HEK293T (cell line): ENCODE results near the gene EPS8L3.

ENCODE experiments used
- CTCF ChIA-PET: fragments of 350-600 bp; formaldehyde crosslinking; extraction: SDS; loops from one replicate; lab custom pipeline; 2021; ENCODE audit warnings: antibody characterized with exemption, inconsistent platforms; lab: Yijun Ruan, JAX
- POLR2A ChIA-PET: fragments of 350-600 bp; formaldehyde crosslinking; extraction: SDS; loops from one replicate; lab custom pipeline; 2020; ENCODE audit warnings: antibody characterized with exemption, inconsistent platforms; lab: Yijun Ruan, JAX
- DNase-seq: peaks from one replicate; pipeline ENCODE4 v3.0.0; 2012; ENCODE audit warnings: mixed read lengths; ENCODE audit errors: extremely low spot score
- ARNT ChIP-seq: fragments of 450-650 bp; IDR thresholded peaks from 2 replicates; pipeline ENCODE4 v1.6.1; 2017; ENCODE audit warnings: mild to moderate bottlenecking
- BHLHE40 ChIP-seq: fragments of 450-650 bp; IDR thresholded peaks from 2 replicates; pipeline ENCODE4 v1.6.1; 2016; ENCODE audit warnings: mild to moderate bottlenecking, moderate library complexity, borderline replicate concordance
- CTBP1 ChIP-seq: fragments of 450-650 bp; IDR thresholded peaks from 2 replicates; pipeline ENCODE4 v1.6.1; 2016; ENCODE audit warnings: borderline replicate concordance
- ELF4 ChIP-seq: fragments of 450-650 bp; IDR thresholded peaks from 2 replicates; pipeline ENCODE4 v1.6.1; 2017; ENCODE audit warnings: antibody characterized with exemption
- FOXA1 ChIP-seq: fragments of 450-650 bp; IDR thresholded peaks from 2 replicates; pipeline ENCODE4 v1.6.1; 2016; ENCODE audit warnings: mild to moderate bottlenecking
- FOXK2 ChIP-seq: fragments of 450-650 bp; IDR thresholded peaks from 2 replicates; pipeline ENCODE4 v1.6.1; 2016; ENCODE audit warnings: mild to moderate bottlenecking
- FOXM1 ChIP-seq: fragments of 450-650 bp; IDR thresholded peaks from 2 replicates; pipeline ENCODE4 v1.6.1; 2017; ENCODE audit warnings: mild to moderate bottlenecking, borderline replicate concordance
- HDGF ChIP-seq: fragments of 450-650 bp; IDR thresholded peaks from 2 replicates; pipeline ENCODE4 v1.6.1; 2017; ENCODE audit warnings: antibody characterized with exemption, borderline replicate concordance
- L3MBTL2 ChIP-seq: fragments of 450-650 bp; conservative IDR thresholded peaks from 2 replicates; pipeline ENCODE4 v1.6.1; 2016; ENCODE audit warnings: mild to moderate bottlenecking
- LEF1 ChIP-seq: fragments of 450-650 bp; IDR thresholded peaks from 2 replicates; pipeline ENCODE4 v1.6.1; 2017; ENCODE audit warnings: mild to moderate bottlenecking, borderline replicate concordance
- NFRKB ChIP-seq: fragments of 450-650 bp; IDR thresholded peaks from 2 replicates; pipeline ENCODE4 v1.6.1; 2016; ENCODE audit warnings: mild to moderate bottlenecking, moderate library complexity
- PKNOX1 ChIP-seq: fragments of 450-650 bp; IDR thresholded peaks from 2 replicates; pipeline ENCODE4 v1.6.1; 2016
- SP1 ChIP-seq: fragments of 450-650 bp; IDR thresholded peaks from 2 replicates; pipeline ENCODE4 v1.6.1; 2017
- SUZ12 ChIP-seq: fragments of 450-650 bp; IDR thresholded peaks from 2 replicates; pipeline ENCODE4 v1.6.1; 2016; ENCODE audit warnings: mild to moderate bottlenecking
- TARDBP ChIP-seq: fragments of 450-650 bp; IDR thresholded peaks from 2 replicates; pipeline ENCODE4 v1.6.1; 2016
- ZNF384 ChIP-seq: fragments of 450-650 bp; IDR thresholded peaks from 2 replicates; pipeline ENCODE4 v1.6.1; 2016

Gene EPS8L3

GRCh38 chr1:109777980-109778625, 14.4 kb upstream of the EPS8L3 start:
- POLR2A ChIA-PET, result interaction anchor here (6.5 kb wide), 1 partner anchor 205 kb away, joined by 39 read pairs; the partner anchor contains the start of gene AHCYL1
- CTCF ChIA-PET, result interaction anchor here (0.6 to 7.0 kb wide), 8 partner anchors 12 to 718 kb away, joined by 3 to 139 read pairs (median 5); partner anchors contain the start of gene AHCYL1
- no peak for DNase-seq
- TF ChIP-seq PKNOX1, result no peak
- TF ChIP-seq ARNT, result no peak
- TF ChIP-seq HDGF, result no peak
- TF ChIP-seq L3MBTL2, result no peak
- TF ChIP-seq ZNF384, result no peak
- TF ChIP-seq LEF1, result no peak
- TF ChIP-seq SP1, result no peak
- TF ChIP-seq FOXM1, result no peak
- no peak for TF ChIP-seq CTBP1
- TF ChIP-seq NFRKB, result no peak
- TF ChIP-seq FOXK2, result no peak

- POLR2A ChIA-PET, result interaction anchor here (6.5 kb wide), 1 partner anchor 206 kb away, joined by 39 read pairs; the partner anchor contains the start of gene AHCYL1
- CTCF ChIA-PET, result interaction anchor here (0.6 to 8.9 kb wide), 18 partner anchors 8 to 719 kb away, joined by 3 to 139 read pairs (median 4); partner anchors contain the start of genes AHCYL1, AMPD2 and GNAT2
- no peak for DNase-seq
- no peak for TF ChIP-seq ZNF384
- TF ChIP-seq HDGF, result no peak
- no peak for TF ChIP-seq L3MBTL2
- TF ChIP-seq SP1, result no peak
- no peak for TF ChIP-seq LEF1
- TF ChIP-seq PKNOX1, result no peak
- no peak for TF ChIP-seq FOXA1
These were observed 13.7 kb upstream of the EPS8L3 start for GRCh38 chr1:109777436-109777835.

DNA sequence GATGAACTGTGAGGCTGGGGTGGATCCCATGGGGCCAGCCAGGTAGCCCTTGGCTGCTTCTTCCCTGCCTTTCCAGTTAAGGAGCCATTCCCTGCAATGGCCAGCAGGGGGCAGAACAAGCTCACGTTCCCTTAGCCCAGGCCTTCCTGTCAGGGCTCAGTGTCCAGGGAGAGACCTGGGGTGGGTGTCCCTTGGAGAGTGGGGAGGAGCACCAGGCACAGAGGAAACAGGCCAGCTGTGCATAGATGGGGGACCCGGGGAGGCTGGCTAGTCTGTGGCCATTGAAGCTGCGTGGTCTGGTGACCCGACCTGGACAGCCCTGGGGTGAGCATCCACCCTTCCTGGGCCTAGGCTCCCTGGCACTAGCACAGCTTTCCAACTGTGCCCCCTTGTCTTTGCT, 13.2 kb upstream of the EPS8L3 start:
- TF ChIP-seq L3MBTL2 (no peak), ZNF384 (no peak)
- DNase-seq, result peak; percentile 89
- CTCF ChIA-PET, result interaction anchor here (0.6 to 8.9 kb wide), 21 partner anchors 9 to 719 kb away, joined by 3 to 139 read pairs (median 4); partner anchors contain the start of genes AHCYL1, AMPD2 and GNAT2
- POLR2A ChIA-PET, result interaction anchor here (1.4 to 6.5 kb wide), 2 partner anchors 206 to 228 kb away, joined by 3 to 39 read pairs; partner anchors contain the start of genes AHCYL1 and GNAI3

DNA sequence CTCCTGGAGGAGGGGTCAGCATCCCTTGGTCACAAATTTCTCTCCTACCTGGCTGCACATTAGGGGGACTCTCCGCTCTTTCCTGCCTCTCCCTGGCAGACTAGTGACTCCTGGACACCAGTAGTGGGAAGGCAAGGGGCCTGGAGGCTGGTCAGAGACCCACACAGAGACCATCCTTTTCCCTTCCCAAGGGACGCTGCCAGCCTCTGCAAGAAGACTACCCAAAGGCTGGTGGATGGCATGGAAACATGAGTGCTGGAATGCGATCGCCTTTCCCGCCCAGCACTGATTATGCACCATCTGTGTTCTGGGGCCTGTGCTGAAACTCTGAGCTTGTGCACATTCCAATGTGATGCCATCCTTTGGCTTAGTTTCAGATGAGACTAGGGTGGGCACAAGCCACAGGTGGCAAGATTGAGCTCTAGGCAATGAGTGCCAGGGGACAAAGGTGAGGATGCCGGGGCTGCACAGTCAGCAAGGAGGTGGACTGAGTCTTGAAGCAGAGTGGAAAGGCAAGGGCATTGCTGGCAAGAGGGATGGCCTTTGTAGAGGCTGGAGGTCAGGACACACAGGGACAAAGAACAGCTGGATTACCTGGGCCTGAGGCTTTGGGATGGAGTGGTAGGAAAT, 12.6 kb upstream of the EPS8L3 start:
- no peak for DNase-seq
- POLR2A ChIA-PET, result interaction anchor here (1.4 to 6.5 kb wide), 2 partner anchors 207 to 228 kb away, joined by 3 to 39 read pairs; partner anchors contain the start of genes AHCYL1 and GNAI3
- CTCF ChIA-PET, result interaction anchor here (0.6 to 8.9 kb wide), 17 partner anchors 9 to 720 kb away, joined by 3 to 139 read pairs (median 5); partner anchors contain the start of gene AHCYL1

DNA sequence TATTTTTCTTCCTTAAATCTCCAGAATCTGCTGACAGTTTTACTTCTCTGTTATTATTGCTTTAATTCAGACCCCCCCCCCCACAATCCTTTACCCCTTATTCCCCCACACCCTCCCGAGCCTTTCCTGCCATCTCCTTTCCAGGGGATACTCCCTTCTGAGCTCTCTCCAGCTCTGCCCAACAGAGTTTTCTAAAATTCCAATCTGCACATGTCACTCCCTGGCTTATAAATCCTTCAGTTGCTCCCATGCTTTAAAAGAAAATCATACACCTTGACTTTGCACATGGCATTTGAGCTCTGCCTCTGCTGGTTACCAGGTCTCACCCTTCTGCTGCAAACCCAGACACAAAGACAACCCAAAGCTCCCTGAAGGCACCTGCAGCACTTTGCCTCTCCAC, 11.7 kb upstream of the EPS8L3 start:
- ChIA-PET POLR2A (interaction anchor here (1.4 to 6.5 kb wide), 2 partner anchors 208 to 227 kb away, joined by 3 to 39 read pairs; partner anchors contain the start of genes AHCYL1 and GNAI3), CTCF (interaction anchor here (0.7 to 8.9 kb wide), 7 partner anchors 10 to 249 kb away, joined by 3 to 139 read pairs (median 7); partner anchors contain the start of gene AHCYL1)
- no peak for DNase-seq
- no peak for TF ChIP-seq HDGF
- TF ChIP-seq ARNT, result no peak
- no peak for TF ChIP-seq SP1
- no peak for TF ChIP-seq LEF1
- TF ChIP-seq FOXK2, result no peak
- TF ChIP-seq BHLHE40, result no peak
- no peak for TF ChIP-seq ZNF384
- no peak for TF ChIP-seq ELF4
- no peak for TF ChIP-seq L3MBTL2
- TF ChIP-seq TARDBP, result no peak
- no peak for TF ChIP-seq FOXA1

More for the DNA sequence above, 12.6 kb upstream of the EPS8L3 start:
- TF ChIP-seq NFRKB (no peak), ZNF384 (no peak), ARNT (no peak), FOXA1 (no peak), BHLHE40 (no peak), TARDBP (no peak), HDGF (no peak), CTBP1 (no peak), PKNOX1 (no peak), LEF1 (no peak), ELF4 (no peak), FOXK2 (no peak)

GRCh38 chr1:109773900-109774485, 10.3 kb upstream of the EPS8L3 start:
- ChIA-PET CTCF (interaction anchor here (0.5 to 8.9 kb wide), 13 partner anchors 8 to 559 kb away, joined by 3 to 139 read pairs (median 5); partner anchors contain the start of gene AHCYL1), POLR2A (interaction anchor here (0.8 to 6.5 kb wide), 4 partner anchors 134 to 228 kb away, joined by 3 to 39 read pairs (median 5); partner anchors contain the start of genes AHCYL1 and GNAI3)

More at GRCh38 chr1:109773900-109774485, 10.3 kb upstream of the EPS8L3 start:
- no peak for DNase-seq
- no peak for TF ChIP-seq ARNT
- TF ChIP-seq TARDBP, result no peak
- TF ChIP-seq SP1, result no peak
- TF ChIP-seq HDGF, result no peak
- TF ChIP-seq PKNOX1, result no peak
- no peak for TF ChIP-seq CTBP1
- no peak for TF ChIP-seq BHLHE40
- no peak for TF ChIP-seq NFRKB
- TF ChIP-seq FOXA1, result no peak
- no peak for TF ChIP-seq FOXM1
- no peak for TF ChIP-seq L3MBTL2
- TF ChIP-seq ZNF384, result no peak
- no peak for TF ChIP-seq FOXK2
- no peak for TF ChIP-seq SUZ12
- TF ChIP-seq LEF1, result no peak
- no peak for TF ChIP-seq ELF4
